RWPE2 (cell line): Measurements from ENCODE around the gene PIK3CD.
"Not testable (repeated sequence)": the region's sequence is repeated elsewhere in the genome, so short reads cannot be mapped to it uniquely, and the experiment has no call there.

Experiments used
- ATAC-seq: fragments of 200-7000 bp; cut with Tn5 transposase; 3 replicates; pipeline ENCODE4 v1.9.1; 2021; ENCODE audit warnings: low read depth
- DNase-seq: peaks from one replicate; pipeline ENCODE4 v3.0.0-alpha.2; 2020; ENCODE audit warnings: low spot score
- H3K27ac ChIP-seq: fragments of 450-650 bp; 2 replicates; pipeline ENCODE4 v1.5.1; 2017; ENCODE audit warnings: mild to moderate bottlenecking; ENCODE audit not compliant: poor library complexity, severe bottlenecking
- H3K27me3 ChIP-seq: fragments of 250-450 bp; sonication (Bioruptor Pico); 2 replicates; pipeline ENCODE4 v1.5.1; 2021; ENCODE audit warnings: mild to moderate bottlenecking, moderate library complexity; ENCODE audit not compliant: insufficient read depth, poor library complexity, severe bottlenecking
- H3K36me3 ChIP-seq: fragments of 250-450 bp; sonication (Bioruptor Pico); 2 replicates; pipeline ENCODE4 v1.5.1; 2020; ENCODE audit warnings: low read depth, mild to moderate bottlenecking, moderate library complexity
- H3K4me1 ChIP-seq: fragments of 250-450 bp; sonication (Bioruptor Pico); 2 replicates; pipeline ENCODE4 v1.5.1; 2021; ENCODE audit warnings: mild to moderate bottlenecking, moderate library complexity; ENCODE audit not compliant: insufficient read depth, poor library complexity, severe bottlenecking
- H3K4me3 ChIP-seq: fragments of 250-450 bp; sonication (Bioruptor Pico); 2 replicates; pipeline ENCODE4 v1.5.1; 2021; ENCODE audit warnings: mild to moderate bottlenecking, moderate library complexity; ENCODE audit not compliant: severe bottlenecking
- H3K9me3 ChIP-seq: fragments of 250-450 bp; sonication (Bioruptor Pico); 2 replicates; pipeline ENCODE4 v1.5.1; 2021; ENCODE audit warnings: mild to moderate bottlenecking, moderate library complexity; ENCODE audit not compliant: severe bottlenecking
- CTCF ChIP-seq: fragments of 450-650 bp; IDR thresholded peaks from one replicate; pipeline ENCODE4 v1.5.1; 2017; ENCODE audit warnings: mild to moderate bottlenecking, moderate library complexity; ENCODE audit not compliant: poor library complexity, severe bottlenecking

PIK3CD gene

GRCh38 chr1:9621032-9621431 lies 30.5 kb upstream of the PIK3CD start:
- DNase-seq (no peak), ATAC-seq (no peak)
- TF ChIP-seq CTCF, result no peak
- H3K36me3 ChIP-seq, result no peaks in the 10 kb centered on the region
- H3K27me3 ChIP-seq, result no peaks in the 10 kb centered on the region
- no peaks in the 10 kb centered on the region for H3K4me1 ChIP-seq
- no peak overlapping the region for H3K4me3 ChIP-seq
- no peak overlapping the region for H3K27ac ChIP-seq
- H3K9me3 ChIP-seq, result no peaks in the 10 kb centered on the region

- no peaks in the 10 kb centered on the region for H3K9me3 ChIP-seq
- no peak overlapping the region for H3K27ac ChIP-seq
- no peak overlapping the region for H3K4me3 ChIP-seq
- DNase-seq (no peak), ATAC-seq (no peak)
- no peak for TF ChIP-seq CTCF
- no peaks in the 10 kb centered on the region for H3K4me1 ChIP-seq
- H3K36me3 ChIP-seq, result no peaks in the 10 kb centered on the region
- H3K27me3 ChIP-seq, result no peaks in the 10 kb centered on the region
These were observed 27.4 kb upstream of the PIK3CD start for GRCh38 chr1:9624081-9624480.

- not testable (repeated sequence) for H3K9me3 ChIP-seq, H3K27me3 ChIP-seq
These were observed 26.5 kb upstream of the PIK3CD start for GRCh38 chr1:9625030-9625429.

GRCh38 chr1:9626201-9626608 lies 25.3 kb upstream of the PIK3CD start:
- no peak overlapping the region for H3K4me3 ChIP-seq
- no peaks in the 10 kb centered on the region for H3K4me1 ChIP-seq
- H3K9me3 ChIP-seq, result no peaks in the 10 kb centered on the region
- no peaks in the 10 kb centered on the region for H3K27me3 ChIP-seq
- H3K36me3 ChIP-seq, result no peaks in the 10 kb centered on the region
- ATAC-seq (no peak), DNase-seq (no peak)
- TF ChIP-seq CTCF, result no peak
- H3K27ac ChIP-seq, result no peak overlapping the region

More at GRCh38 chr1:9625030-9625429, 26.5 kb upstream of the PIK3CD start:
- not testable (repeated sequence) for H3K36me3 ChIP-seq, DNase-seq, H3K4me1 ChIP-seq, ATAC-seq, H3K27ac ChIP-seq, H3K4me3 ChIP-seq

GRCh38 chr1:9628541-9629444 lies 22.7 kb upstream of the PIK3CD start:
- Histone ChIP-seq H3K9me3 (no peaks in the 10 kb centered on the region), H3K4me1 (no peaks in the 10 kb centered on the region), H3K4me3 (no peak overlapping the region), H3K27ac (no peak overlapping the region), H3K36me3 (no peaks in the 10 kb centered on the region), H3K27me3 (no peaks in the 10 kb centered on the region)
- no peak for ATAC-seq
- no peak for TF ChIP-seq CTCF
- no peak for DNase-seq
